Fibroblast of lung (primary cell): ENCODE measurements around the gene NXPH4. TPM values are rescaled to one million over a fixed set of nuclear protein-coding genes. Genes with fewer than 3 reads are reported as not detected.
A peak's percentile ranks its signal among the peaks of the same experiment; 100 is the strongest.

Source experiments
- DNase-seq, 2 donors: peaks; one replicate each; pipeline versions ENCODE4 v3.0.0 to v3.0.0-alpha.2; 2010; ENCODE audit warnings: low read depth in 2 of 2
- H2AFZ ChIP-seq: 2 replicates; pipeline ENCODE4 v1.5.1; 2012; ENCODE audit warnings: low read length, control low read depth, inconsistent platforms
- H3K27ac ChIP-seq: 2 replicates; pipeline ENCODE4 v1.5.1; 2011; ENCODE audit warnings: low read length, control low read depth; ENCODE audit not compliant: insufficient read depth
- H3K27me3 ChIP-seq: 2 replicates; pipeline ENCODE4 v1.5.1; 2011; ENCODE audit warnings: mild to moderate bottlenecking, low read length; ENCODE audit not compliant: control insufficient read depth, insufficient read depth
- H3K36me3 ChIP-seq: 2 replicates; pipeline ENCODE4 v1.5.1; 2011; ENCODE audit warnings: low read length; ENCODE audit not compliant: control insufficient read depth, insufficient read depth
- H3K4me1 ChIP-seq: 2 replicates; pipeline ENCODE4 v1.5.1; 2011; ENCODE audit warnings: low read length; ENCODE audit not compliant: control insufficient read depth, insufficient read depth; ENCODE audit errors: extremely low read depth
- H3K4me2 ChIP-seq: 2 replicates; pipeline ENCODE4 v1.5.1; 2011; ENCODE audit warnings: low read length, control low read depth; ENCODE audit not compliant: insufficient read depth; ENCODE audit errors: extremely low read depth
- H3K4me3 ChIP-seq, 4 experiments: fragments of 200-600 bp in 1 of 4; sonication (generic) in 1 of 4; replicated peaks in 1 of 4; 2 replicates each; pipeline ENCODE4 v1.5.1; 2011 to 2016; ENCODE audit warnings: low read length in 4 of 4, low read depth in 3 of 4, mild to moderate bottlenecking in 3 of 4, control low read depth in 2 of 4, inconsistent platforms in 1 of 4, mixed read lengths in 1 of 4; ENCODE audit not compliant: insufficient read depth in 1 of 4; ENCODE audit errors: control extremely low read depth in 1 of 4
- H3K79me2 ChIP-seq: 2 replicates; pipeline ENCODE4 v1.5.1; 2012; ENCODE audit warnings: mild to moderate bottlenecking, low read length, inconsistent platforms; ENCODE audit not compliant: control insufficient read depth, insufficient read depth
- H3K9ac ChIP-seq: 2 replicates; pipeline ENCODE4 v1.5.1; 2011; ENCODE audit warnings: mild to moderate bottlenecking, low read length, control low read depth; ENCODE audit not compliant: insufficient read depth
- H3K9me3 ChIP-seq: 2 replicates; pipeline ENCODE4 v1.5.1; 2012; ENCODE audit warnings: low read depth, low read length; ENCODE audit not compliant: control insufficient read depth, insufficient read depth
- H4K20me1 ChIP-seq: 2 replicates; pipeline ENCODE4 v1.5.1; 2011; ENCODE audit warnings: low read length; ENCODE audit not compliant: control insufficient read depth, insufficient read depth; ENCODE audit errors: extremely low read depth
- EZH2 ChIP-seq: IDR thresholded peaks from 2 replicates; pipeline ENCODE4 v1.5.1; 2012; ENCODE audit warnings: low read length, control low read depth, mild to moderate bottlenecking; ENCODE audit errors: missing control alignments
- polyA plus RNA-seq, 2 donors: library from polyadenylated mRNA; depleted of rRNA in 1 of 2; stranded (reverse) in 1 of 2; unstranded in 1 of 2; fragments of >200 nt; gene quantifications; 2 replicates each; pipeline ENCODE4 v1.2.1, GENCODE V29; 2011 to 2012; ENCODE audit warnings: missing spikeins in 1 of 2
- total RNA-seq: library from RNA; depleted of rRNA; stranded (reverse); fragments of >200 nt; gene quantifications from 2 replicates; pipeline ENCODE4 v1.2.1, GENCODE V29; 2014
- TF ChIP-seq, protein P1 (sequence below), 2 donors: IDR thresholded peaks in 1 of 2; conservative IDR thresholded peaks in 1 of 2; 1 replicate in 1 of 2; 2 replicates in 1 of 2; pipeline ENCODE4 v1.5.1; 2011 to 2012; ENCODE audit warnings: low read length in 2 of 2, control low read depth in 1 of 2, inconsistent platforms in 1 of 2, low read depth in 1 of 2, mild to moderate bottlenecking in 1 of 2

The NXPH4 gene
- total and polyA plus RNA-seq, 2 donors (not counting 1 experiment from before 2014, with no cell fraction given), result 0.50 to 1.9 TPM

DNA sequence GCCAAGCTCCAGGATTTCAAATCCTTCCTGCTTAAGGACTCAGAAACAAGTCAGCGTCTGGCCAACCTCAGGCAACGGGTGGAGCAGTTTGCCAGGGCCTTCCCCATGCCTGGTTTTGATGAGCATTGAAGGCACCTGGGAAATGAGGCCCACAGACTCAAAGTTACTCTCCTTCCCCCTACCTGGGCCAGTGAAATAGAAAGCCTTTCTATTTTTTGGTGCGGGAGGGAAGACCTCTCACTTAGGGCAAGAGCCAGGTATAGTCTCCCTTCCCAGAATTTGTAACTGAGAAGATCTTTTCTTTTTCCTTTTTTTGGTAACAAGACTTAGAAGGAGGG lies 17.6 kb downstream of the NXPH4 start:
- Histone ChIP-seq H2AFZ (no peak overlapping the region), H3K4me1 (peaks cover 38% of the 10 kb centered on the region), H3K27me3 (no peaks in the 10 kb centered on the region), H3K79me2 (peaks cover 28% of the 10 kb centered on the region), H3K4me2 (no peak overlapping the region), H3K36me3 (peaks cover 30% of the 10 kb centered on the region), H3K4me3 (no peak overlapping the region), H3K27ac (peak overlapping the region; percentile 42), H3K9me3 (no peaks in the 10 kb centered on the region), H3K9ac (no peak overlapping the region), H4K20me1 (peaks cover 2% of the 10 kb centered on the region)
- TF ChIP-seq, protein P1, sequence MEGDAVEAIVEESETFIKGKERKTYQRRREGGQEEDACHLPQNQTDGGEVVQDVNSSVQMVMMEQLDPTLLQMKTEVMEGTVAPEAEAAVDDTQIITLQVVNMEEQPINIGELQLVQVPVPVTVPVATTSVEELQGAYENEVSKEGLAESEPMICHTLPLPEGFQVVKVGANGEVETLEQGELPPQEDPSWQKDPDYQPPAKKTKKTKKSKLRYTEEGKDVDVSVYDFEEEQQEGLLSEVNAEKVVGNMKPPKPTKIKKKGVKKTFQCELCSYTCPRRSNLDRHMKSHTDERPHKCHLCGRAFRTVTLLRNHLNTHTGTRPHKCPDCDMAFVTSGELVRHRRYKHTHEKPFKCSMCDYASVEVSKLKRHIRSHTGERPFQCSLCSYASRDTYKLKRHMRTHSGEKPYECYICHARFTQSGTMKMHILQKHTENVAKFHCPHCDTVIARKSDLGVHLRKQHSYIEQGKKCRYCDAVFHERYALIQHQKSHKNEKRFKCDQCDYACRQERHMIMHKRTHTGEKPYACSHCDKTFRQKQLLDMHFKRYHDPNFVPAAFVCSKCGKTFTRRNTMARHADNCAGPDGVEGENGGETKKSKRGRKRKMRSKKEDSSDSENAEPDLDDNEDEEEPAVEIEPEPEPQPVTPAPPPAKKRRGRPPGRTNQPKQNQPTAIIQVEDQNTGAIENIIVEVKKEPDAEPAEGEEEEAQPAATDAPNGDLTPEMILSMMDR (conservative IDR thresholded peaks at IDR 0.05 in 1 of 2, IDR thresholded peaks at IDR 0.05 in 1 of 2; ENCODE audit: low read depth in 1 of 2, low read length in 2 of 2), result no peak
- no peak for TF ChIP-seq EZH2
- DNase-seq, result no peak

DNA sequence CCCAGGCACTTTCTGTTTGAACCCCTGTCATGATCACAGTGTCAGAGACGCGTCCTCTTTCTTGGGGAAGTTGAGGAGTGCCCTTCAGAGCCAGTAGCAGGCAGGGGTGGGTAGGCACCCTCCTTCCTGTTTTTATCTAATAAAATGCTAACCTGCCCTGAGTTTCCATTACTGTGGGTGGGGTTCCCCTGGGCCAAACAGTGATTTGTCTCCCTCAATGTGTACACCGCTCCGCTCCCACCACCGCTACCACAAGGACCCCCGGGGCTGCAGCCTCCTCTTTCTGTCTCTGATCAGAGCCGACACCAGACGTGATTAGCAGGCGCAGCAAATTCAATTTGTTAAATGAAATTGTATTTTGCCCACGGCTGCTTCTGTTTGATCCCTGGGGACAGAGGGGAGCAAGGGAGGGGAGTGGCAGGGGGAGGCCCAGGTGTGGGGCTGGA lies 18.0 kb downstream of the NXPH4 start:
- no peak overlapping the region for H2AFZ ChIP-seq
- no peaks in the 10 kb centered on the region for H3K9me3 ChIP-seq
- H3K27me3 ChIP-seq, result no peaks in the 10 kb centered on the region
- H3K4me1 ChIP-seq, result peaks cover 40% of the 10 kb centered on the region
- H3K4me2 ChIP-seq, result no peak overlapping the region
- H3K36me3 ChIP-seq, result peaks cover 30% of the 10 kb centered on the region
- TF ChIP-seq, protein P1 (conservative IDR thresholded peaks at IDR 0.05 in 1 of 2, IDR thresholded peaks at IDR 0.05 in 1 of 2; ENCODE audit: low read depth in 1 of 2, low read length in 2 of 2), result no peak
- TF ChIP-seq EZH2, result no peak
- DNase-seq, result no peak
- H3K9ac ChIP-seq, result peak overlapping the region; percentile 39
- peaks cover 2% of the 10 kb centered on the region for H4K20me1 ChIP-seq
- H3K4me3 ChIP-seq, result no peak overlapping the region
- H3K27ac ChIP-seq, result peak overlapping the region; percentile 42
- H3K79me2 ChIP-seq, result peaks cover 28% of the 10 kb centered on the region

DNA sequence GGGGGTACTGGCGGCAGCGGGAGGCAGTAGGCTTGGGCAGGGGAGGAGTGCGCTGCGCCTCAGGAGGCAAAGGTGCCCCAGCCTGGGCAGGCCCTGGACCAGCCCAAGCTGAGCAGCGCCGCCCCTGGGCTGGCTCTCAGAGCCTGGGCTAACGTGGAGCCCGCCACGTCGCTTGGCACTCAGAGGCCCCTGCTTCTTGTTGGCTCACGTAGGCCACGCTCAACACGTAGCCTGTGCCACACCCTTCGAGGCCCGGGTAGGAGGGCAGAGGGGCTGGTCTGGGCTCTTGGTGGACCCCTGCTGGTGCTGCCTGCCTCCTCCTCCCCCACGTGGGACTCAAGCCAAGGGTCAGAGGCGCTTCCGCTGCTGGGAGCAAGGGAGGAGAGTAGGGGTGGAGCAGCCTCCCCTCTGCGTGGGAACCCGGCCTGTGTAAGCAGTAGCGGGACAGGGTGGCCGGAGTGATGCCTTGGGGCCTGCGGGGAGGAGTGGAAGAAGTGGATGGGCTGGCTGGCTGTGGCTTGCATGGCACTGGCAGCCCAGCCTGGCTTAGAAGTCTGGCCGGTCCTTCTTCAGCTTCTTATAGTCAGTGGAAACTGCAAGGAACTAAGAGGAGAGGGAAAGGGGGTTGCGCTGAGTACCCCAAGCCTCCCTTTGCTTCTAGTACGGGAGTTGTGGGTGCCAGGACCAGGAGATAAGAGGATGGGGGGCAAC lies 18.6 kb downstream of the NXPH4 start:
- H3K36me3 ChIP-seq, result peaks cover 30% of the 10 kb centered on the region
- H3K9me3 ChIP-seq, result no peaks in the 10 kb centered on the region
- H3K27me3 ChIP-seq, result no peaks in the 10 kb centered on the region
- peaks cover 2% of the 10 kb centered on the region for H4K20me1 ChIP-seq
- peak; percentile 41 to 84 for DNase-seq
- TF ChIP-seq, protein P1 (conservative IDR thresholded peaks at IDR 0.05 in 1 of 2, IDR thresholded peaks at IDR 0.05 in 1 of 2; ENCODE audit: low read depth in 1 of 2, low read length in 2 of 2), result peak in 1 of 2 donors; percentile 27
- TF ChIP-seq EZH2, result no peak
- peaks cover 23% of the 10 kb centered on the region for H3K79me2 ChIP-seq
- H3K9ac ChIP-seq, result peak overlapping the region; percentile 39
- H2AFZ ChIP-seq, result no peak overlapping the region
- no peak overlapping the region for H3K4me3 ChIP-seq
- H3K27ac ChIP-seq, result peak overlapping the region; percentile 36
- H3K4me2 ChIP-seq, result no peak overlapping the region
- peaks cover 41% of the 10 kb centered on the region for H3K4me1 ChIP-seq
